D721Med (cell line): Measurements from ENCODE around the gene DSG1.
A peak's percentile ranks its signal among the peaks of the same experiment; 100 is the strongest.

Experiments
- DNase-seq: peaks from one replicate; pipeline ENCODE4 v3.0.0; 2011; ENCODE audit warnings: low spot score; ENCODE audit not compliant: insufficient read length
- FAIRE-seq: peaks from 2 replicates; lab custom pipeline; 2011; peaks lifted over from hg19 to GRCh38; lab: Jason Lieb, UNC
- TF ChIP-seq, protein P1 (sequence below): IDR thresholded peaks from 2 replicates; pipeline ENCODE4 v1.5.1; 2012; ENCODE audit warnings: mild to moderate bottlenecking, control low read depth; ENCODE audit not compliant: insufficient read depth; ENCODE audit errors: missing control alignments

Gene DSG1

DNA sequence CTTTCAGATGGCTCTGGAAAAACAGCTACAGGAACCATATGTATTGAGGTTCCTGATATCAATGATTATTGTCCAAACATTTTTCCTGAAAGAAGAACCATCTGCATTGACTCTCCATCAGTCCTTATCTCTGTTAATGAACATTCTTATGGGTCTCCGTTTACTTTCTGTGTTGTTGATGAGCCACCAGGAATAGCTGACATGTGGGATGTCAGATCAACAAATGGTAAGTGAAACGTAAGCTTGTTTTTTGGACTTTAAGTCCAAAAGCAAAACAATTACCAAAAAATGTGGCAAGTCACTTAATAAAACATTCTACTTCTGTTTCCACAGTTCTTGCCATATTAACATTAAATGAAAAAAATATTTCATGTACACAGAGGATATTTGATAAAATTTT lies 85.4 kb downstream of the DSG1 start:
- TF ChIP-seq, protein P1, sequence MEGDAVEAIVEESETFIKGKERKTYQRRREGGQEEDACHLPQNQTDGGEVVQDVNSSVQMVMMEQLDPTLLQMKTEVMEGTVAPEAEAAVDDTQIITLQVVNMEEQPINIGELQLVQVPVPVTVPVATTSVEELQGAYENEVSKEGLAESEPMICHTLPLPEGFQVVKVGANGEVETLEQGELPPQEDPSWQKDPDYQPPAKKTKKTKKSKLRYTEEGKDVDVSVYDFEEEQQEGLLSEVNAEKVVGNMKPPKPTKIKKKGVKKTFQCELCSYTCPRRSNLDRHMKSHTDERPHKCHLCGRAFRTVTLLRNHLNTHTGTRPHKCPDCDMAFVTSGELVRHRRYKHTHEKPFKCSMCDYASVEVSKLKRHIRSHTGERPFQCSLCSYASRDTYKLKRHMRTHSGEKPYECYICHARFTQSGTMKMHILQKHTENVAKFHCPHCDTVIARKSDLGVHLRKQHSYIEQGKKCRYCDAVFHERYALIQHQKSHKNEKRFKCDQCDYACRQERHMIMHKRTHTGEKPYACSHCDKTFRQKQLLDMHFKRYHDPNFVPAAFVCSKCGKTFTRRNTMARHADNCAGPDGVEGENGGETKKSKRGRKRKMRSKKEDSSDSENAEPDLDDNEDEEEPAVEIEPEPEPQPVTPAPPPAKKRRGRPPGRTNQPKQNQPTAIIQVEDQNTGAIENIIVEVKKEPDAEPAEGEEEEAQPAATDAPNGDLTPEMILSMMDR = no peak
- DNase-seq (no peak), FAIRE-seq (peak; percentile 78)
